H1 (cell line): ENCODE measurements around the gene ZNF408. TPM values are rescaled to one million over a fixed set of nuclear protein-coding genes. Genes with fewer than 3 reads are reported as not detected.

Experiments used
- CTCF ChIA-PET: fragments of 300-600 bp; sonication (Branson Sonifier 250); formaldehyde crosslinking; loops from one replicate; lab custom pipeline; 2021; ENCODE audit not compliant: partially characterized antibody; lab: Charles Lee
- POLR2A ChIA-PET: fragments of 300-600 bp; sonication (Branson Sonifier 250); formaldehyde crosslinking; loops from one replicate; lab custom pipeline; 2021; ENCODE audit warnings: inconsistent platforms; ENCODE audit not compliant: partially characterized antibody; lab: Charles Lee
- DNase-seq, 2 experiments: peaks; one replicate each; pipeline versions ENCODE4 v3.0.0 to v3.0.0-alpha.2; 2010 to 2022; ENCODE audit warnings: low spot score in 2 of 2, low read depth in 1 of 2, mixed read lengths in 1 of 2
- FAIRE-seq: peaks from 2 replicates; lab custom pipeline; 2011; peaks lifted over from hg19 to GRCh38; lab: Jason Lieb, UNC
- H2AFZ ChIP-seq: 2 replicates; pipeline ENCODE4 v1.8.1; 2012; ENCODE audit warnings: low read length, inconsistent platforms
- H2AK5ac ChIP-seq: 2 replicates; pipeline ENCODE4 v1.6.1; 2013; ENCODE audit warnings: low read depth, low read length
- H2BK120ac ChIP-seq: replicated peaks from 2 replicates; pipeline ENCODE3; 2013; ENCODE audit warnings: low read depth, low read length, inconsistent platforms
- H2BK12ac ChIP-seq: 2 replicates; pipeline ENCODE4 v1.6.1; 2013; ENCODE audit warnings: low read depth, low read length
- H2BK15ac ChIP-seq: 2 replicates; pipeline ENCODE4 v1.6.1; 2013; ENCODE audit warnings: low read length
- H2BK20ac ChIP-seq: 2 replicates; pipeline ENCODE4 v1.6.1; 2013; ENCODE audit warnings: low read length
- H2BK5ac ChIP-seq: 2 replicates; pipeline ENCODE4 v1.6.1; 2013; ENCODE audit warnings: low read depth, low read length
- H3K14ac ChIP-seq: 2 replicates; pipeline ENCODE4 v1.6.1; 2013; ENCODE audit warnings: inconsistent platforms; ENCODE audit not compliant: insufficient read length
- H3K18ac ChIP-seq: 2 replicates; pipeline ENCODE4 v1.6.1; 2013; ENCODE audit warnings: low read length; ENCODE audit errors: extremely low read depth
- H3K23ac ChIP-seq: 2 replicates; pipeline ENCODE4 v1.6.1; 2013; ENCODE audit warnings: inconsistent platforms; ENCODE audit not compliant: insufficient read length
- H3K23me2 ChIP-seq: 2 replicates; pipeline ENCODE4 v1.6.1; 2013; ENCODE audit warnings: low read depth, low read length
- H3K27ac ChIP-seq: 2 replicates; pipeline ENCODE4 v1.6.1; 2011; ENCODE audit warnings: low read depth, low read length, inconsistent platforms
- H3K27me3 ChIP-seq, 4 experiments: replicated peaks in 1 of 4; 1 replicate in 1 of 4; 2 replicates in 3 of 4; pipeline versions ENCODE4 v1.6.1 to v1.8.1; 2011 to 2013; ENCODE audit warnings: low read length in 3 of 4, mild to moderate bottlenecking in 3 of 4, inconsistent platforms in 2 of 4, mixed read lengths in 2 of 4, moderate library complexity in 1 of 4; ENCODE audit not compliant: control insufficient read depth in 3 of 4, insufficient read depth in 3 of 4; ENCODE audit errors: extremely low read depth in 1 of 4
- H3K36me3 ChIP-seq, 4 experiments: 2 replicates each; pipeline versions ENCODE4 v1.6.1 to v1.8.1; 2011 to 2013; ENCODE audit warnings: mild to moderate bottlenecking in 4 of 4, low read length in 3 of 4, moderate library complexity in 2 of 4, control low read depth in 1 of 4, inconsistent platforms in 1 of 4; ENCODE audit not compliant: insufficient read depth in 4 of 4, control insufficient read depth in 2 of 4
- H3K4ac ChIP-seq: replicated peaks from 2 replicates; pipeline ENCODE3; 2013; ENCODE audit warnings: low read length, low read depth, mixed read lengths, inconsistent platforms; ENCODE audit not compliant: insufficient read length
- H3K4me1 ChIP-seq, 4 experiments: replicated peaks in 1 of 4; 1 replicate in 1 of 4; 2 replicates in 3 of 4; pipeline versions ENCODE4 v1.6.1 to v1.8.1; 2011 to 2013; ENCODE audit warnings: low read length in 3 of 4, inconsistent platforms in 2 of 4, mixed read lengths in 1 of 4; ENCODE audit not compliant: insufficient read depth in 4 of 4, control insufficient read depth in 3 of 4
- H3K4me2 ChIP-seq, 2 experiments: 2 replicates each; pipeline versions ENCODE4 v1.6.1 to v1.8.1; 2011 to 2013; ENCODE audit warnings: low read depth in 2 of 2, low read length in 2 of 2, control low read depth in 1 of 2, inconsistent platforms in 1 of 2, mild to moderate bottlenecking in 1 of 2; ENCODE audit not compliant: insufficient read depth in 1 of 2
- H3K4me3 ChIP-seq, 4 experiments: fragments of 200-600, 300-600 bp in 1 of 4; sonication (generic), shearing (Covaris generic), sonication (Bioruptor Twin) in 1 of 4; 2 replicates each; pipeline versions ENCODE4 v1.5.1 to v1.8.1; 2011 to 2016; ENCODE audit warnings: low read length in 4 of 4, low read depth in 3 of 4, control low read depth in 2 of 4, inconsistent platforms in 2 of 4, mild to moderate bottlenecking in 2 of 4, mixed read lengths in 1 of 4, moderate library complexity in 1 of 4; ENCODE audit not compliant: insufficient read depth in 2 of 4; ENCODE audit errors: extremely low read depth in 1 of 4
- H3K56ac ChIP-seq: replicated peaks from 2 replicates; pipeline ENCODE3; 2013; ENCODE audit warnings: low read depth, mild to moderate bottlenecking, mixed read lengths, low read length, inconsistent platforms; ENCODE audit not compliant: insufficient read length
- H3K79me1 ChIP-seq: 2 replicates; pipeline ENCODE4 v1.6.1; 2013; ENCODE audit warnings: low read depth, low read length, control low read depth
- H3K79me2 ChIP-seq, 2 experiments: 2 replicates each; pipeline versions ENCODE4 v1.6.1 to v1.8.1; 2012 to 2013; ENCODE audit warnings: low read length in 2 of 2, mild to moderate bottlenecking in 2 of 2, inconsistent platforms in 1 of 2; ENCODE audit not compliant: insufficient read depth in 2 of 2, control insufficient read depth in 1 of 2
- H3K9ac ChIP-seq, 4 experiments: replicated peaks in 1 of 4; 1 replicate in 1 of 4; 2 replicates in 3 of 4; pipeline versions ENCODE4 v1.6.1 to v1.8.1; 2011 to 2013; ENCODE audit warnings: low read depth in 3 of 4, low read length in 3 of 4, control low read depth in 2 of 4, mild to moderate bottlenecking in 2 of 4, moderate library complexity in 2 of 4, inconsistent platforms in 1 of 4; ENCODE audit errors: extremely low read depth in 1 of 4
- H3K9me3 ChIP-seq, 2 experiments: 2 replicates each; pipeline versions ENCODE4 v1.6.1 to v1.8.1; 2012 to 2013; ENCODE audit warnings: mild to moderate bottlenecking in 2 of 2, moderate library complexity in 2 of 2, control low read depth in 1 of 2, inconsistent platforms in 1 of 2, low read depth in 1 of 2, low read length in 1 of 2, mixed read lengths in 1 of 2; ENCODE audit not compliant: insufficient read depth in 2 of 2
- H4K20me1 ChIP-seq, 2 experiments: replicated peaks in 1 of 2; 2 replicates each; pipeline versions ENCODE3 to v1.8.1; 2011 to 2013; ENCODE audit warnings: inconsistent platforms in 2 of 2, low read length in 2 of 2, mild to moderate bottlenecking in 1 of 2; ENCODE audit not compliant: insufficient read depth in 2 of 2, control insufficient read depth in 1 of 2
- H4K5ac ChIP-seq: 2 replicates; pipeline ENCODE4 v1.6.1; 2013; ENCODE audit warnings: low read length, low read depth, mixed read lengths, inconsistent platforms; ENCODE audit not compliant: insufficient read length
- H4K8ac ChIP-seq: 2 replicates; pipeline ENCODE4 v1.8.0; 2013; ENCODE audit warnings: mild to moderate bottlenecking, moderate library complexity, low read length, inconsistent platforms; ENCODE audit not compliant: insufficient read depth; ENCODE audit errors: extremely low read depth
- H4K91ac ChIP-seq: replicated peaks from 2 replicates; pipeline ENCODE3; 2013; ENCODE audit warnings: low read length, mixed read lengths, inconsistent platforms; ENCODE audit not compliant: insufficient read length
- CBX8 ChIP-seq: fragments of 300-800, 300-1000 bp; sonication (generic); IDR thresholded peaks from 2 replicates; pipeline ENCODE4 v1.7.1; 2016; ENCODE audit warnings: low read depth, low read length, borderline replicate concordance
- HDAC6 ChIP-seq: IDR thresholded peaks from one replicate; pipeline ENCODE4 v1.7.1; 2012; ENCODE audit warnings: low read depth, mild to moderate bottlenecking, inconsistent platforms, low read length, moderate library complexity
- JUN ChIP-seq: IDR thresholded peaks from 2 replicates; pipeline ENCODE4 v1.6.1; 2011; ENCODE audit warnings: low read depth, mild to moderate bottlenecking, improper control_type of control experiment, low read length
- SAP30 ChIP-seq: fragments of 300-600 bp; sonication (generic); IDR thresholded peaks from 2 replicates; pipeline ENCODE4 v1.7.1; 2012; ENCODE audit warnings: low read length, moderate library complexity, mild to moderate bottlenecking, inconsistent platforms; ENCODE audit not compliant: insufficient read depth, insufficient replicate concordance
- SP1 ChIP-seq: IDR thresholded peaks from 2 replicates; pipeline ENCODE4 v1.6.1; 2011; ENCODE audit warnings: low read depth, low read length
- WGBS, 2 experiments: shearing (Covaris generic) in 1 of 2; methylation state at CpG; one replicate each; pipeline versions ENCODE4 v1.1.6 to v1.1.7; 2013 to 2015; ENCODE audit warnings: low lambda C conversion rate in 2 of 2, mixed read lengths in 2 of 2, inconsistent platforms in 1 of 2, low coverage in 1 of 2, missing lambda C conversion rate in 1 of 2; ENCODE audit not compliant: insufficient replicate concordance in 2 of 2, insufficient coverage in 1 of 2, insufficient read length in 1 of 2; ENCODE audit errors: extremely low coverage in 1 of 2, missing lambda C conversion rate in 1 of 2; 5-methylcytosine and 5-hydroxymethylcytosine counted together
- polyA plus RNA-seq, 7 experiments: library from polyadenylated mRNA; depleted of rRNA in 3 of 7; stranded (reverse) in 5 of 7; unstranded in 2 of 7; fragments of >200 nt in 5 of 7; fragments of 200-250 nt in 2 of 7; gene quantifications; 1 replicate in 5 of 7; 2 replicates in 1 of 7; 4 replicates in 1 of 7; pipeline versions ENCODE4 v1.2.1 to v1.2.3, GENCODE V29; 2011 to 2013; ENCODE audit warnings: missing spikeins in 2 of 7, mixed read lengths in 2 of 7
- total RNA-seq: library from RNA; stranded (reverse); fragmentation: NEBNext Ultra II Directional; extraction: Animal tissue kit (Norgen Biotek cat#: 25700); gene quantifications from 2 replicates; pipeline ENCODE4 v1.2.1, GENCODE V29; 2021
- TF ChIP-seq, protein P1 (sequence below), 3 experiments: IDR thresholded peaks; 1 replicate in 2 of 3; 2 replicates in 1 of 3; pipeline versions ENCODE4 v1.5.1 to v1.6.1; 2011; ENCODE audit warnings: low read length in 3 of 3, mild to moderate bottlenecking in 3 of 3, inconsistent platforms in 2 of 3, low read depth in 1 of 3, moderate library complexity in 1 of 3; ENCODE audit not compliant: insufficient read depth in 1 of 3; ENCODE audit errors: control extremely low read depth in 1 of 3

ZNF408 gene
- total and polyA plus RNA-seq, 2 of the 8 experiments (the other 6 are each of a cell fraction or from before 2014, with no cell fraction given), result 10.7 to 11.0 TPM

DNA sequence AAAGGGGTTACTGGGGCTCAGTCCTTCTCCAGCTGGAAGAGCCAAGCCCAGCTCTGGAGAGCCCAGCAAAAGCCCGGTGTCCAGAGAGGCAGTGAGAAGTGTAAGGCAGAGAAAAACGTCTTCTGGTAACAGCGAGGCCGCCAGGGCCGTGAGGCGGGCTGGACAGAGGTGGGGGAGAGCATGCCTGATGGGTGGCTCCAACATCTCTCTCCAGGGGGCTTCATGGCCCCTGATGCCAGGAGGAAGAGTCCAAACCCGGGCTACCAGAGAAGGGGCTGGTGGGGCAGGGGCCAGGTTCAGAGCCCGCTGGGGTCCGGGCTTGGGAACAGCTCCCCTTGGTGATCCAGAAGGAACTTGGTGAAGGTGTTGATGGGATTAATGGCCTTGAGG is 22.1 kb upstream of the ZNF408 start:
- ChIA-PET POLR2A (interaction anchor here (1.3 kb wide), 1 partner anchor 19 kb away, joined by 4 read pairs; no protein-coding TSS in a partner anchor), CTCF (interaction anchor here (0.7 to 7.5 kb wide), 7 partner anchors 9 to 76 kb away, joined by 3 to 36 read pairs (median 4); partner anchors contain the start of gene F2)
- Histone ChIP-seq H3K18ac (no peak overlapping the region), H3K27ac (no peak overlapping the region), H4K91ac (no peak overlapping the region), H3K36me3 (peaks cover 0 to 11% (median 3%) of the 10 kb centered on the region in 4 experiments; a peak in 4 of 8 replicates), H3K9me3 (no peaks in the 10 kb centered on the region), H2BK15ac (no peak overlapping the region), H3K9ac (no peak overlapping the region), H3K4me3 (no peak overlapping the region), H2AK5ac (no peak overlapping the region), H2BK20ac (no peak overlapping the region), H3K79me1 (no peaks in the 10 kb centered on the region), H2BK12ac (no peak overlapping the region), H3K4ac (no peak overlapping the region), H3K27me3 (no peaks in the 10 kb centered on the region), H3K23me2 (no peaks in the 10 kb centered on the region), H2BK120ac (no peak overlapping the region), H3K4me1 (peaks cover 3 to 17% (median 7%) of the 10 kb centered on the region in 4 experiments), H3K14ac (no peak overlapping the region), H3K4me2 (no peak overlapping the region), H2BK5ac (no peak overlapping the region), H3K79me2 (no peaks in the 10 kb centered on the region), H3K56ac (no peak overlapping the region), H3K23ac (no peak overlapping the region), H2AFZ (no peak overlapping the region), H4K20me1 (peaks cover 0 to 1% of the 10 kb centered on the region in 2 experiments), H4K8ac (peak overlapping the region; percentile 40; the same call in 1 of the 2 replicates), H4K5ac (no peak overlapping the region)
- 90% methylated on average over 9 of the region's 9 CpGs; no CpG with 5 or more reads in 1 of the 2 experiments for WGBS, 2 experiments
- no peak for FAIRE-seq
- DNase-seq, result no peak
- TF ChIP-seq SAP30 (no peak), JUN (no peak), SP1 (no peak), CBX8 (no peak), HDAC6 (no peak)
- TF ChIP-seq, protein P1, sequence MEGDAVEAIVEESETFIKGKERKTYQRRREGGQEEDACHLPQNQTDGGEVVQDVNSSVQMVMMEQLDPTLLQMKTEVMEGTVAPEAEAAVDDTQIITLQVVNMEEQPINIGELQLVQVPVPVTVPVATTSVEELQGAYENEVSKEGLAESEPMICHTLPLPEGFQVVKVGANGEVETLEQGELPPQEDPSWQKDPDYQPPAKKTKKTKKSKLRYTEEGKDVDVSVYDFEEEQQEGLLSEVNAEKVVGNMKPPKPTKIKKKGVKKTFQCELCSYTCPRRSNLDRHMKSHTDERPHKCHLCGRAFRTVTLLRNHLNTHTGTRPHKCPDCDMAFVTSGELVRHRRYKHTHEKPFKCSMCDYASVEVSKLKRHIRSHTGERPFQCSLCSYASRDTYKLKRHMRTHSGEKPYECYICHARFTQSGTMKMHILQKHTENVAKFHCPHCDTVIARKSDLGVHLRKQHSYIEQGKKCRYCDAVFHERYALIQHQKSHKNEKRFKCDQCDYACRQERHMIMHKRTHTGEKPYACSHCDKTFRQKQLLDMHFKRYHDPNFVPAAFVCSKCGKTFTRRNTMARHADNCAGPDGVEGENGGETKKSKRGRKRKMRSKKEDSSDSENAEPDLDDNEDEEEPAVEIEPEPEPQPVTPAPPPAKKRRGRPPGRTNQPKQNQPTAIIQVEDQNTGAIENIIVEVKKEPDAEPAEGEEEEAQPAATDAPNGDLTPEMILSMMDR (IDR thresholded peaks at IDR 0.05; ENCODE audit: control extremely low read depth in 1 of 3, insufficient read depth in 1 of 3, low read depth in 1 of 3, low read length in 3 of 3), result no peak
